HG03280 (cell line): Measurements from ENCODE around the gene CADPS.

Experiments used
- ATAC-seq: cut with Tn5 transposase; IDR thresholded peaks from one replicate; pipeline ENCODE4 v1.9.1; 2021; ENCODE audit warnings: mild to moderate bottlenecking, moderate library complexity; ENCODE audit not compliant: unreplicated experiment

The CADPS gene

GRCh38 chr3:62365391-62366125, 509.7 kb downstream of the CADPS start:
- no peak for ATAC-seq

DNA sequence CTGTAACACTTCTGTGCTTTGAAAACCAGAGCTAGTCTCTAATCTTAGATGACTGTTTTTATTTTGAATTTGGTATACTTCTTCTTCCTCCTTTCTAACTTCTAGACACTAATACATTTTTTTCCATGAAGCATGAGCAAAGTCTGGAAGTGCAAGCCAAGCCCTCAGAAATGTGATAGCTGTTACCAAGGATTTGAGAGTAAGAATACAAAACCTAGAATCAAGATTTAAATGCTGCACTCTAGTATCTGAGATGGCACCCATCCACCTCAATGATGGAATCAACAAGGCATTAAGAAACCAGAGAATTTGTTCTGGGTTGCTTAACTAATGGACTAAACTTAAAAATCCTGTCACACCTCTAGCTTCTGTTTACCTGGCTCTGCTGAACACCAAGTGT, 511.0 kb downstream of the CADPS start:
- no peak for ATAC-seq

DNA sequence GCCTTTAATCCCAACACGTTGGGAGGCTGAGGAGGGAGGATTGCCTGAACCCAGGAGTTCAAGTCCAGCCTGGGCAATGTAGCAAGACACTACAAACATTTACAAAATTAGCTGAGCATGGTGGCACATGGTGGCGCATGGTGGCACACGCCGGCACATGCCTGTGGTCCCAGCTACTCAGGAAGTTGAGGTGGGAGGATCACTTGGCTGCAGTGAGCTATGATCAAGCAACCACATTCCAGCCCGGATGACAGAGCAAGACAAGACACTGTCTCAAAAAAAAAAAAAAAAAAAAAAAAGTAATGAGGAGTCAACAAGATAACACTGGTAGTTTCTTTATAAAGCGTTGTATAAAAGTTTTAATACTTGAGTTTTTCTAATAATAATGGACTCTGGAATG, 511.9 kb downstream of the CADPS start:
- ATAC-seq: no peak

GRCh38 chr3:62361824-62362223, 513.4 kb downstream of the CADPS start:
- no peak for ATAC-seq

- no peak for ATAC-seq
These were observed 514.0 kb downstream of the CADPS start for GRCh38 chr3:62361261-62361660.

- ATAC-seq: no peak
These were observed 515.7 kb downstream of the CADPS start for GRCh38 chr3:62359531-62359930.

- no peak for ATAC-seq
These were observed 518.9 kb downstream of the CADPS start for GRCh38 chr3:62356356-62356755.

DNA sequence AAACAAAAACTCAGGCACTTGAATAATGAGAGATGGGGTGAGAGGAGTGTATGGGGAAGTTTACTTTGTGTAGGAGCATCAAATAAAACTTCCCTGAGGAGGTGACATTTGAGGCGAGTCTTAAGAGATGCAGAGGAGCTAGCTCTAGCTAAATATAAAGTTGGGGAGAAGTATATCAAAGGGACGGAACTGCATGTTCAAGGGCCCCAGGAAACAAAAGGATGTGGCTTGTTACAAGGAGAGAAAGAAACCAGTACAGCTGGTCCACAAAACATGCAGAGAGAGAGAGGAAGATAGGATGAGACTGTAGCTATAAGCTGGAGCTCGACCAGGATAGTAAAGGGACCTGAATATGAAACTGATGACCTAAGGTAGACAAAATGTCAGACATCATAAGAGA, 519.5 kb downstream of the CADPS start:
- no peak for ATAC-seq
